GM21381 (cell line): ENCODE data around the gene PXMP2.

Source experiments
- ATAC-seq: cut with Tn5 transposase; IDR thresholded peaks from one replicate; pipeline ENCODE4 v1.9.1; 2021; ENCODE audit warnings: mild to moderate bottlenecking, moderate library complexity; ENCODE audit not compliant: unreplicated experiment

The PXMP2 gene

DNA sequence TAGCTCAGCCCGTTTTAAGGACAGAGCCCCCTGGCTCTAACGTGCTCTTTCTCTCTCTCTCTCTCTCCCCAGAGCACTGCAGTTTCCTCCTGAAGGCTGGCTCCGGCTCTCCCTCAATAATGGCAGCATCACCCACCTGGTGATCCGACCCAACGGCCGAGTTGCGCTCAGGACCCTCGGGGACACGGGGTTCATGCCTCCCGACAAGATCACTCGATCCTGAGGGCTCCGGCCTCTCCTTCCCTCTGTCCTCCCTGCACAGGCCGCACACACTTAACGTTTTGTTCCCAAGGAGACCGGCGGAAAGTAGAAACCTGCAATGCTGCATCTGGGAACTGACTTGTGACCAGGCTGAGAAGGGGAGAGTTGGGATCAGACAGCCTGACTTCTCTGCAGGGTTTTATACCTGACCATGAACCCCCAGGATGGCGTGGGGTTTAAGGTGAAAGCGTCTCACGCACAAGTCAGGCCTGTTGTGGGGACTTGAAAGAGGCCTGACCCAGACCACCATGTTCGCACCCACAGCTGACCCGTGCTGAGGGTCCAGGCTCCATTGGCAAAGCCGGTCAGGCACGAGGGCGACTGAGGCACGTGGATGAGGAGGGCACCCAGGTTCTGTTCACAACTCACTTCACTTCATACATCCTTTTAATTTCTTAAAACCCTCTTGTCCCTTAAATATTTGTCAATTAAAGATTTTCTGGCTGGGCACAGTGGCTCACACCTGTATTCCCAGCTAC, 33.4 kb downstream of the PXMP2 start:
- no peak for ATAC-seq

DNA sequence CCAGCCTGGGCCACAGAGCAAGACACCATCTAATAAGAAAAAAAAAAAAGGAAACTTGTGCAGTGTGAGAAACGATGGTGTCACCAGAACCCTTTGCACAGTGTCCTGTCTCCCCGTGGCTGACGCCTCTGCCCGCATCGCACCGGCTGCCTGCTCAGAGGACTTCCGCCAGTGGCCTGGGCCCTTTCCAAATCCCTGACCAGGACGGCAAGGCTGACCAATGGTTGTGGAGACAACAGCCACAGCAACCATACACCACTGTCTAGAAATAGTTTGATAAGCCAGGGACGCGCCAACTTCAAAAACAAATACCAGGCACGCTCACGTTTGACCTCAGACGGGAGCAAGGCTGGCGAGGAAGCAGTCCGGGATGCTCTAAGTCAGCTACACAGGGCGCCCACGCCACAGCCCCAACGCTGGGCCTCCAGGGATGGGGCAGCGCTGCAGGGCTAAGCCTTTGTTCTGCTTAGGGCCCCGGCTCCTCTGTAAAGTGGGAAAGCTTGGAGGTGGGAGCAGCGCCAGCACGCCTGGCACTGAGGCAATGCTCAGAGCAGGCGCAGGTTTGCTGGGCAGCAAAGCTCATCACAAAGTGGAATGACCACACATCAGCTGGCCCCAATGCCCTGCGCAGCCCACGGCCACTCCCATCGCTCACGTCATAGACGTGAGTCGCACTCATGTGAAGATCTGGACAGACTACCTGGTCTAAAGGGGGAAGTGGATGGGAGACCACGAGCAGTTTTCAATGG, 35.8 kb downstream of the PXMP2 start:
- ATAC-seq = no peak

- no peak for ATAC-seq
Measured at GRCh38 chr12:132723764-132724140, 36.4 kb downstream of the PXMP2 start.

GRCh38 chr12:132724506-132725241, 37.3 kb downstream of the PXMP2 start:
- ATAC-seq = no peak

DNA sequence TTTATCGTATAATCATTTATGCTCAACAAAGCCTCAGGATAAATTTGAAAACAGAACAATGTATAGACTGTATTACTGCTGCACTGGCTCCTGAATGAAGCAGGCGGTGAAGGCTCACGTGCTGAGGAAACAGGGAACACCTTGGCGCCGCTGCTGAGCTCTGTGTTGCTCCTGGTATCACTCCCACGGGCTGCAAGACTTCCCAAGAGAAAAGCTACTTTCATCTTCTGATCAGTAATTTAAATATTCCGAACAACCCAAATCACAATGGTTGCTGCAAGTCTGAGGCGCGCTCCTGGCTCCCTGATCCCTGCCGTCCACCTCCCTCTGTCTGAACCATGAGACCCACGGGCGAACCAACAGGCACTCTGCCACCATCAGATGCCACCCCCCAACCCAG, 39.0 kb downstream of the PXMP2 start:
- no peak for ATAC-seq

GRCh38 chr12:132727091-132727794, 39.9 kb downstream of the PXMP2 start:
- ATAC-seq = no peak

- no peak for ATAC-seq
Measured at GRCh38 chr12:132728502-132728901, 41.1 kb downstream of the PXMP2 start.

DNA sequence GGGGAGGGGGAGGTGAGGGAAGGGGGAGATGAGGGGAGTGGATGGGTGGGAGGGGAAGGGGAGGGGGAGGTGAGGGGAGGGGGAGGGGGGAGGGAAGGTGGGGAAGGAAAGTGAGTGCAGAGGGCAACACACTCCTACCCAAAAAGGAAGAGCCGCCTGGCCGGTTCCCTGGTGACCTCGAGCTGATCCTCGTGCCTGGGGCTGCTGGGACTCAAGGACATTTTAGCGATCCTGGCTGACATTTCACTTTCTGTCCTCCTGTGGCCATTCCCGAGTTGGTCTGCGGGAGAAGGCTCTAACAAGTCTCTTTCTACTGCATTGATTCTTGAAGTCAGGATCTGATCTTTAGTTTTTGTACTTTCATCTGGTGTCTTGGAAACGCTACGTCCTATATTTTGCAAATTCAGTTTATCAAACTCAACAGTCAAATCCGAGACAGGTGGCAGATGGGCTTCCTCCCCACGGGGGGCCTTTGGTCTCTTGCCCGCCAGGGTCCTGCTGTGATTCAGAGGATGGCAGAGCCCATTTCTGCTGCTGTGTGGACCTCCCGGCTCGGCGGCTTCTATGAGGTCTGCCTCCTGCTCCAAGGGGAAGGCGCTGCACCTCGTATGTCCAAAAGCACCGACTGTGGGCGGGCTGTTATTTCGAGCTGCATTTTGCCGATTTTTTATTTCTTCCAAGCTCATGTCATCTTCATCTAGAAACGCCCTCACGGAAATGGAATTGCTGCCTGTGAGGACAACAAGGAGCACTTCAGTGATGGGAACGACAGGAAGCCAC, 42.3 kb downstream of the PXMP2 start:
- ATAC-seq = no peak

- no peak for ATAC-seq
Measured at GRCh38 chr12:132730353-132730752, 43.0 kb downstream of the PXMP2 start.

GRCh38 chr12:132731574-132731973, 44.2 kb downstream of the PXMP2 start:
- ATAC-seq = no peak

- no peak for ATAC-seq
Measured at GRCh38 chr12:132734206-132734605, 46.8 kb downstream of the PXMP2 start.

DNA sequence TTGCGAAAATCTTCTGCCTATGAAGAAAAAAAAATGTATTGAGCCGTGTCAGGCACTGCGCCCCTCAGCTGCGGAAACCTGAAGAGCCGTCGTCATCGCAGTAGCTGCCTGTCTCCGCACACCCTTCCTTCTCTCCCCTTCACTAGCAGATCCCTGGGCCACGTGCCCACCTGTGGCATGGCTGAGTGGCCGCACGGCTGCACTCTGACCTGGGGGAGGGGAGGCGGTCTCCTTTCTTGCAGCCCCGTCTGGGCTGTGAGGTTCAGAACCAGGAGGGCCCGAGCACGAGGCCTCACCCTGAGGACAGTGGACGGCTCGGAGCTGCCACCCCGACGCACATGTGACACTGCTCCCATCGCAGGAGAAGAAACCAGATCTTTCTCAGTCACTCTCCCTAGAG, 48.1 kb downstream of the PXMP2 start:
- ATAC-seq = no peak

DNA sequence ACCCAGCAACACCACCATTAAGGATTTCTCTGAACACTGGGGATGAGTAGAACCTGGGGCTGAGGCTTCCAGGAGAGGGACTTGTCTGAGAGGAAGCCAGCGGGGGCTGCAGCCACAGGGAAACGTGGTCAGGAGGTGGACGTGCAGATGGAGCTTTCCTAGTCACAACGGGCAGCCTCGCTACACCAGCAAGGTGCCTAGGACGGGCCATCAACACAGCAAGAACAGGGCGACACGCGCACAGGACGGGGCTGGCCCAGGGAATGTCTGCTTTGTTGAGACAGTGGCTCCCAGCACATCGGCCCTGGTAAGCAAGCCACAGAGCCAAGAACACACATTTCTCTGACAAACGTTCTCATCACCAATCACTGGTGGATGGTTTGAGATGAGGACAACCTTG, 49.0 kb downstream of the PXMP2 start:
- no peak for ATAC-seq

GRCh38 chr12:132736913-132737312, 49.5 kb downstream of the PXMP2 start:
- ATAC-seq = no peak

GRCh38 chr12:132739600-132740312, 52.4 kb downstream of the PXMP2 start:
- no peak for ATAC-seq

DNA sequence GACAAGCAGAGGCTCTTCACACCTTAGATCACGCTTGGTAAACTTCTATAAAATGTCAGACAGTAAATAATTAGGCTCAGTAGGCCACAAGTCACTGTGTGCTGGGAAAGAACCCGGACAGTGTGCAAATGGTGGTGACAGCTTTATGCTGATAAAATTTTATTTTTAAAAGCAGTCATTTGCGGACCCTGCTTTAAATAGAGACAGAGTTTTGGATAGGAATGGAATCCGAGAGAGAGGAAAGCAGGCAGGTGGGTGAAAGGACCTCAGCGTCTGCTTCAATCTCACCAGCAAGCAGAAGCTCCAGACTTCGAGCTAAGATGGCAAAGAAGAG, 52.9 kb downstream of the PXMP2 start:
- ATAC-seq = no peak

- no peak for ATAC-seq
Measured at GRCh38 chr12:132740652-132741051, 53.3 kb downstream of the PXMP2 start.

DNA sequence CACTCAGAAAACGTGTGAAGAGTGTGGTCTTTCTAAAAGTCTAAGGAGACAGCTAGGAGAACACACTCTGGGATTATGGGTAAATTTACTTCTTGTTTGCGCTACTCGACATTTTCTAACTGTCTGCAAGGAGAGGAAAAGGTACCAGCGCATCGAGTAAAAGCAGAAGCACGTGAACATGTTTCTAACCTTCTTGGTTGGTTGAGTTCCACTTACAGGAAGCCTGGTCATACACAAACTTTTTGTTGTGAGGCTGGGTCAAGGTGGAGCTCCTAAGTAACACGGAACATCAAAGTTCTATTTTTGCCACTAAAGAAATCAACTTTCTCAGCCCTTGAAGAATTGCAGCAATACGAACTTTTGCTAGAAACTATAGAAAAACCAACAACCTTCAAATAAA, 54.2 kb downstream of the PXMP2 start:
- no peak for ATAC-seq

GRCh38 chr12:132743831-132744230, 56.4 kb downstream of the PXMP2 start:
- ATAC-seq = no peak

DNA sequence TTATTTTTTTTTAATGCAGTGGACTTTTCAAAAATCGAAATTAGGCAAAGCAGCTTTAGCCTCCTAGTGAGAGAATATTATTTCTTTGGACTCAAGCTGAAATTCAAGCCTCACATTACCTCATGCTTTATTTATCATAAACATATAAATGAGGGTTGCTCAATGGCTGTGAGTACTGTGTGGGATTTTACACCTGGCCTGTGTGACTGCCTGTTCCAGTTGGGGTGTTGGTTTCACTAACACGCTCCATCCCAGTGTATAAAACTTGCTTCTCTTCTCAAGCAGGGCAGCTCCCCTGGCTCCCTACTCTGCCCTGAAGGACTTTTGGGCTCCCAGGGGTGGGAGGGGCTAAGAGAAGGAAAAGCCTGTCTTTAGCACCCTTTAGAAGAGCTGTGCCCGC, 59.2 kb downstream of the PXMP2 start:
- no peak for ATAC-seq
